SK-N-MC (cell line): ENCODE measurements around the gene PAQR8.

Experiments used
- EZH2 ChIP-seq: fragments of 200-600 bp; sonication (generic); IDR thresholded peaks from one replicate; pipeline ENCODE4 v1.6.1; 2017; ENCODE audit warnings: antibody characterized with exemption
- FOXP2 ChIP-seq: optimal IDR thresholded peaks from 2 replicates; pipeline ENCODE3; 2011; ENCODE audit warnings: mild to moderate bottlenecking, moderate library complexity; ENCODE audit not compliant: insufficient read depth; ENCODE audit errors: extremely low read length, control extremely low read depth
- POLR2AphosphoS5 ChIP-seq: IDR thresholded peaks from 2 replicates; pipeline ENCODE4 v1.6.1; 2012; ENCODE audit warnings: mild to moderate bottlenecking, low read depth, low read length, borderline replicate concordance

GRCh38 chr6:52415333-52415732, 53.4 kb downstream of the PAQR8 start:
- TF ChIP-seq EZH2 = no peak
- TF ChIP-seq POLR2AphosphoS5 = no peak
- no peak for TF ChIP-seq FOXP2
